HepG2 (cell line): ENCODE measurements around the gene LTBR. TPM values are rescaled to one million over a fixed set of nuclear protein-coding genes. Genes with fewer than 3 reads are reported as not detected.

Source experiments
- CREM ChIP-seq, 2 experiments: sonication (generic) in 1 of 2; formaldehyde crosslinking in 1 of 2; IDR thresholded peaks; 2 replicates each; pipeline versions ENCODE4 v1.4.0 to v1.6.1; 2016 to 2020; ENCODE audit warnings: antibody characterized with exemption in 1 of 2, mild to moderate bottlenecking in 1 of 2, missing genetic modification reagents in 1 of 2
- DMTF1 ChIP-seq: sonication (generic); formaldehyde crosslinking; IDR thresholded peaks from 2 replicates; pipeline ENCODE4 v1.4.0; 2020; ENCODE audit warnings: mild to moderate bottlenecking, missing genetic modification reagents
- FOSL2 ChIP-seq: sonication (generic); formaldehyde crosslinking; IDR thresholded peaks from 2 replicates; pipeline ENCODE4 v1.4.0; 2020; ENCODE audit warnings: missing genetic modification reagents
- HNRNPL ChIP-seq: fragments of 200-400 bp; formaldehyde crosslinking; IDR thresholded peaks from 2 replicates; pipeline ENCODE4 v1.6.1; 2017; ENCODE audit warnings: mild to moderate bottlenecking, low read depth, low read length
- HNRNPLL ChIP-seq: fragments of 200-400 bp; formaldehyde crosslinking; IDR thresholded peaks from 2 replicates; pipeline ENCODE4 v1.6.1; 2017; ENCODE audit warnings: mild to moderate bottlenecking, low read depth, low read length; ENCODE audit not compliant: poor library complexity, severe bottlenecking
- KDM5A ChIP-seq: fragments of 200-600 bp; sonication (generic); IDR thresholded peaks from 2 replicates; pipeline ENCODE4 v1.7.0; 2018; ENCODE audit warnings: antibody characterized with exemption, mild to moderate bottlenecking, low read length, borderline replicate concordance
- MEF2D ChIP-seq: sonication (generic); formaldehyde crosslinking; IDR thresholded peaks from 2 replicates; pipeline ENCODE4 v1.5.1; 2020; ENCODE audit warnings: mild to moderate bottlenecking, missing genetic modification reagents
- NCOR1 ChIP-seq: fragments of 200-600 bp; sonication (generic); IDR thresholded peaks from 2 replicates; pipeline ENCODE4 v1.7.0; 2017; ENCODE audit warnings: antibody characterized with exemption, low read length, borderline replicate concordance
- PLRG1 ChIP-seq: fragments of 450-650 bp; conservative IDR thresholded peaks from 2 replicates; pipeline ENCODE4 v1.6.1; 2016
- REST ChIP-seq, 2 experiments: IDR thresholded peaks; 2 replicates each; pipeline ENCODE4 v1.6.1; 2011 to 2012; ENCODE audit warnings: low read length in 2 of 2, borderline replicate concordance in 1 of 2, low read depth in 1 of 2, mild to moderate bottlenecking in 1 of 2, moderate library complexity in 1 of 2
- TBL1XR1 ChIP-seq: fragments of 150-350 bp; IDR thresholded peaks from 2 replicates; pipeline ENCODE4 v1.6.1; 2014; ENCODE audit warnings: borderline replicate concordance, low read length; ENCODE audit not compliant: partially characterized antibody
- ZEB1 ChIP-seq: IDR thresholded peaks from 2 replicates; pipeline ENCODE4 v1.6.1; 2012; ENCODE audit warnings: mild to moderate bottlenecking, low read depth, inconsistent platforms; ENCODE audit not compliant: insufficient replicate concordance
- ZFP36 ChIP-seq: fragments of 150-350 bp; IDR thresholded peaks from 2 replicates; pipeline ENCODE4 v1.6.1; 2018; ENCODE audit warnings: borderline replicate concordance, low read length, low read depth; ENCODE audit not compliant: partially characterized antibody
- ZNF563 ChIP-seq: sonication (generic); formaldehyde crosslinking; IDR thresholded peaks from 2 replicates; pipeline ENCODE4 v1.8.0; 2022; ENCODE audit warnings: mild to moderate bottlenecking, moderate library complexity, missing genetic modification reagents
- ZNF792 ChIP-seq: IDR thresholded peaks from 2 replicates; pipeline ENCODE4 v1.6.1; 2016
- polyA plus RNA-seq, 8 experiments: library from polyadenylated mRNA; depleted of rRNA in 3 of 8; stranded (reverse) in 7 of 8; unstranded in 1 of 8; fragments of >200 nt; fragmentation: Illumina TruSeq in 4 of 8; extraction: Trizol in 4 of 8; gene quantifications; 2 replicates each; pipeline versions ENCODE4 v1.2.1 to v1.2.3, GENCODE V29; 2011 to 2016; ENCODE audit warnings: low read depth in 4 of 8, missing spikeins in 1 of 8, mixed read lengths in 1 of 8; ENCODE audit not compliant: insufficient read depth in 1 of 8
- total RNA-seq, 5 experiments: library from RNA; depleted of rRNA; stranded (reverse); fragments of >200 nt; fragmentation: Illumina TruSeq; extraction: Trizol; gene quantifications; 2 replicates each; pipeline ENCODE4 v1.2.3, GENCODE V29; 2016; ENCODE audit warnings: low read depth in 1 of 5
- TF ChIP-seq, protein P1 (sequence below): sonication (generic); formaldehyde crosslinking; conservative IDR thresholded peaks from 2 replicates; pipeline ENCODE4 v1.4.0; 2020; ENCODE audit warnings: mild to moderate bottlenecking, missing genetic modification reagents, moderate library complexity
- TF ChIP-seq, protein P2 (sequence below): sonication (generic); formaldehyde crosslinking; IDR thresholded peaks from 2 replicates; pipeline ENCODE4 v1.9.0; 2022; ENCODE audit warnings: low read depth, missing genetic modification reagents

The LTBR gene
- total and polyA plus RNA-seq, 2 of the 13 experiments (the other 11 are each of a cell fraction or from before 2014, with no cell fraction given), result 31.4 to 34.8 TPM

- TF ChIP-seq TBL1XR1, result no peak
- TF ChIP-seq MEF2D (CRISPR knock-in tag), result no peak
- TF ChIP-seq, protein P1, sequence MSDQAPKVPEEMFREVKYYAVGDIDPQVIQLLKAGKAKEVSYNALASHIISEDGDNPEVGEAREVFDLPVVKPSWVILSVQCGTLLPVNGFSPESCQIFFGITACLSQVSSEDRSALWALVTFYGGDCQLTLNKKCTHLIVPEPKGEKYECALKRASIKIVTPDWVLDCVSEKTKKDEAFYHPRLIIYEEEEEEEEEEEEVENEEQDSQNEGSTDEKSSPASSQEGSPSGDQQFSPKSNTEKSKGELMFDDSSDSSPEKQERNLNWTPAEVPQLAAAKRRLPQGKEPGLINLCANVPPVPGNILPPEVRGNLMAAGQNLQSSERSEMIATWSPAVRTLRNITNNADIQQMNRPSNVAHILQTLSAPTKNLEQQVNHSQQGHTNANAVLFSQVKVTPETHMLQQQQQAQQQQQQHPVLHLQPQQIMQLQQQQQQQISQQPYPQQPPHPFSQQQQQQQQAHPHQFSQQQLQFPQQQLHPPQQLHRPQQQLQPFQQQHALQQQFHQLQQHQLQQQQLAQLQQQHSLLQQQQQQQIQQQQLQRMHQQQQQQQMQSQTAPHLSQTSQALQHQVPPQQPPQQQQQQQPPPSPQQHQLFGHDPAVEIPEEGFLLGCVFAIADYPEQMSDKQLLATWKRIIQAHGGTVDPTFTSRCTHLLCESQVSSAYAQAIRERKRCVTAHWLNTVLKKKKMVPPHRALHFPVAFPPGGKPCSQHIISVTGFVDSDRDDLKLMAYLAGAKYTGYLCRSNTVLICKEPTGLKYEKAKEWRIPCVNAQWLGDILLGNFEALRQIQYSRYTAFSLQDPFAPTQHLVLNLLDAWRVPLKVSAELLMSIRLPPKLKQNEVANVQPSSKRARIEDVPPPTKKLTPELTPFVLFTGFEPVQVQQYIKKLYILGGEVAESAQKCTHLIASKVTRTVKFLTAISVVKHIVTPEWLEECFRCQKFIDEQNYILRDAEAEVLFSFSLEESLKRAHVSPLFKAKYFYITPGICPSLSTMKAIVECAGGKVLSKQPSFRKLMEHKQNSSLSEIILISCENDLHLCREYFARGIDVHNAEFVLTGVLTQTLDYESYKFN (CRISPR knock-in tag), result peak; percentile 27; the same call in 1 of the 2 replicates
- peak; percentile 81; the same call in 1 of the 2 replicates for TF ChIP-seq HNRNPL
- no peak for TF ChIP-seq PLRG1
- TF ChIP-seq CREM (IDR thresholded peaks at IDR 0.05), result peak; percentile 22; the same call in 1 of the 2 replicates
- TF ChIP-seq CREM (CRISPR knock-in tag; IDR thresholded peaks at IDR 0.05), result no peak
- TF ChIP-seq, protein P2, sequence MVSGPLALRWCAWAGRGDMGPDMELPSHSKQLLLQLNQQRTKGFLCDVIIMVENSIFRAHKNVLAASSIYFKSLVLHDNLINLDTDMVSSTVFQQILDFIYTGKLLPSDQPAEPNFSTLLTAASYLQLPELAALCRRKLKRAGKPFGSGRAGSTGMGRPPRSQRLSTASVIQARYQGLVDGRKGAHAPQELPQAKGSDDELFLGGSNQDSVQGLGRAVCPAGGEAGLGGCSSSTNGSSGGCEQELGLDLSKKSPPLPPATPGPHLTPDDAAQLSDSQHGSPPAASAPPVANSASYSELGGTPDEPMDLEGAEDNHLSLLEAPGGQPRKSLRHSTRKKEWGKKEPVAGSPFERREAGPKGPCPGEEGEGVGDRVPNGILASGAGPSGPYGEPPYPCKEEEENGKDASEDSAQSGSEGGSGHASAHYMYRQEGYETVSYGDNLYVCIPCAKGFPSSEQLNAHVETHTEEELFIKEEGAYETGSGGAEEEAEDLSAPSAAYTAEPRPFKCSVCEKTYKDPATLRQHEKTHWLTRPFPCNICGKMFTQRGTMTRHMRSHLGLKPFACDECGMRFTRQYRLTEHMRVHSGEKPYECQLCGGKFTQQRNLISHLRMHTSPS (CRISPR knock-in tag), result peak; percentile 96
- TF ChIP-seq HNRNPLL, result no peak
- no peak for TF ChIP-seq KDM5A
- TF ChIP-seq FOSL2 (CRISPR knock-in tag), result 0 out of 2 replicates have a peak, but pooled peaks have one; percentile 6
- TF ChIP-seq DMTF1 (CRISPR knock-in tag), result no peak
- TF ChIP-seq ZEB1, result peak; percentile 73
- peak; percentile 32; the same call in 1 of the 2 replicates for TF ChIP-seq NCOR1
- no peak for TF ChIP-seq ZNF563
- no peak for TF ChIP-seq ZNF792 (CRISPR knock-in tag)
- TF ChIP-seq REST (IDR thresholded peaks at IDR 0.05; ENCODE audit: borderline replicate concordance in 1 of 2, low read depth in 1 of 2, low read length in 2 of 2), result no peak
- no peak for TF ChIP-seq ZFP36
- TF ChIP-seq, all 625 proteins: peak for 14
Measured at GRCh38 chr12:6360080-6360571, 23.8 kb upstream of the LTBR start (continued).
